ENCODE results near the gene SLC4A8.
"Not testable (repeated sequence)": the region's sequence is repeated elsewhere in the genome, so short reads cannot be mapped to it uniquely, and the experiment has no call there.

SLC4A8 gene

DNA sequence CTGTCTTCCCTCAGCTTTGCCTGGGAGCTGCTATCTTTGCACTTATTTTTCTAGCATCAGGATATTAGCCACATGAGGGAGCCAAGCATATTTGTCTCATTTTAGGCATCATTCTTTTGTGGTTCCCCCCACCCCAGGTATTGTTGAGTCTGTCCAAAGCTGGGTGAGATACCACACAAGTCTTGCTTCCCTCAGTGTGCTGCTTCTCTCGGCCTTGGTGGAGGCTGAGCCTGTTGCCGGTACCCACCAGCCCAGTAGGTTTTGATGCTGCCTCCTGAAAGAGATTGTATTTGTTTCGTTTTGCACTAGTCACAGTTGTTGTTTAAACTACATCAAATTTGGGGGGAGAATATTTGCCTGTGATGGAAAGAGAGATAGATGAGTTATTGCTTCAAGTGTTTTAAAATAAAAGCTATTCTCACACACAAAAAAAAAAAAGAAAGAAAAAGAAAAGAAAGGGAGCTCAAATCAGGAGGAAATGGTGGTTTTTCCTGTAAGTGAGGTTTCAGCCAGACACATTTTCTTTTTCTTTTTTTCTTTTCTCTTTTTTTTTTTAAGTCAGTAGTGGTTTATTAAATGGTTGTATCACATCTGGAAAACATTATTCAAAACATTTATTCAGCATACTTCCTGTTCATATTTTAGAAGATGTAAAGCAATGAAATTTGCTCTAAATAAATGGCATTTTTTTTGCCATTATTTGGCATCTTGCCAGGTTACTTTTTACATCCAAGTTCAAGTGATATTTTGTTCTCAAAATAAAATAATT is 58.5 kb downstream of the SLC4A8 start:
- no peak for DNase-seq

DNA sequence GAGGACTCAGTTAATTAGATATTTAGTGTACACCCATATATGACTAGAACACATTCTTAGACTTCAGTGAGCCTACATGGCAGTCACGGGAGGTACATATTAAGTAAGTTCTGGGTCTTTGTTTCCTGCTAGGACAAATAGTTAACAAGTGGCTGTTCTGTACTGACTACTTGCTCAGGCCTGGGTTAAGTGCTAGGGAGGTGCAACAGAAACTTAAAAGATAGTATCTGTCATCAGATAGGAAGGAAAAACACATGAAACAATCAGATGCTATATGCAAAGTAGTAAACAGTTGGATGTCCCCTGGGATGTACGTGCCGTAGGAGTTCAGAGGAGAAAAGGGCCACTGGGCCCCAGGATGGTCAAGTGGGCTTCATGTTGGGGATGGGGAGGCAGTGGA is 59.5 kb downstream of the SLC4A8 start:
- DNase-seq: no peak

DNA sequence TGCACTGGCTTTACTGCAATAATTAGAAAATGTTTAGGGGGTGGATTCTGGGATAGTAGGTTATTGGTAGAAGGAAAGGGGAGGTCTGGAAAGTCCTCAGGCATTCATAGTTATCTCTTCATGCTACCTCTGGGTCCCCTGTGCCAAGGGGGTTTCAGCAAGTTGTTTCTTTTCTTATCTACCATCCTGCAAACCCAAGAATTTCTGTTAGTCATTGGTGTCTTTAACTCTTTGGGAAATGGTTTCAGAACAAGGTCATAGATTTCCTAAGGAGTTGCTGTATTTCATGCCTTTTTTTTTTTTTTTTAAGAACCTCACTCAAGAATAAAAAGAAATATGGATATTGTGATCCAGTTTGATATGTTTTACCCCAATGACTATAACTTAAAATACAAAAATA is 63.6 kb downstream of the SLC4A8 start:
- no peak for DNase-seq

DNA sequence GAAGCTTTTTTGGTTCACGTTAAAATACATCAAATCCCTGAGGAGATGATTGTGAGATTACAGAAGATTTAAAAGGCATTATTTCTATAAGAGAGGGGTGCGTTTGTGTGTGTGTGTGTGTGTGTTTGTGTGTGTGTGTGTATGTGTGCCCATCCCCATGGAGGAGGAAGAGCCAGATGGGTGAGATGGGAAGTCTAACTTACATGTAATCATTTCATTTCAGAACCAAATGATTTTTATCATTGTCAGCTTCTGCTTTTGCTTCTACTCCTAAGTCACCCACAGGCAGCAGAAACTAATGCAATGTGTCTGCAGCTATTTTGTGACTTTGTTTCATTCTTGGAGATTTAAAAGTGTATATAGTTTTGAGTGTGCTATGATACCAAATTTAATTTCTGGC is 68.7 kb downstream of the SLC4A8 start:
- no peak for DNase-seq

DNA sequence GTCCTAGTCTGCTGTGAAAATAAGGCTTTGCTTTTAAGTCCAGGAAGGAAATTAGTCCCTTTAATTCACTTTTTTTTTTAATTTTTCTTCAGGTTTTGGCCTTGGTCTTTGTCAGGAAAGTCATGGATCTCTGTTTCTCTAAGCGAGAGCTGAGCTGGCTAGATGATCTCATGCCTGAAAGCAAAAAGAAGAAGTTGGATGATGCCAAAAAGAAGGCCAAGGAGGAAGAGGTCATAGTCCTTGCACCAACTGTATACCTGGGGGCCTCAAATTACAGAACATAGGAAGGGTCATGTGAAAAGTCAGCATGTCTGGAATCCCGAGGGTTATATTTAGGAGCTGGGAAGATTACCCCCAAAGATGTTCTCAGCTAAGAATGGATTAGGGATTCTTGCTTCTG is 72.3 kb downstream of the SLC4A8 start:
- no peak for DNase-seq

DNA sequence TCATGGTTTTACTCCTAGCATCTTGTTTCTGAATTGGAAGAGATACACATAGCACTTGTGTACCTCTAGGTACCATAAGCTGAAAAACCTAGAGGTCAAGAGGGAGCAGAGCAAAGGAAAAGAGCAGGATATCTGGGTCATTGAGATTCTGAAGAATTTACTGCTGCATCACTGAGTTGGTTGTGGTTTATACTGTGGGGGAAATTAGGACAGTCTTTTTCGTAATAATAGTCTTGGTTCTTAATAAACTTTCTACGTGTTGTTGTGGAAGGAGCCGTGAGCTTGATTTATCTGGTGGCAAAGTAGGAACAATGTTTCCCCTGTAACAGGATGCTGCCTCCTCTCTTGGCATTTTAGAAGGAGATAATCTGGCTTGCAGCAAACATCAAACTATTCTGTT is 80.2 kb downstream of the SLC4A8 start:
- no peak for DNase-seq

DNA sequence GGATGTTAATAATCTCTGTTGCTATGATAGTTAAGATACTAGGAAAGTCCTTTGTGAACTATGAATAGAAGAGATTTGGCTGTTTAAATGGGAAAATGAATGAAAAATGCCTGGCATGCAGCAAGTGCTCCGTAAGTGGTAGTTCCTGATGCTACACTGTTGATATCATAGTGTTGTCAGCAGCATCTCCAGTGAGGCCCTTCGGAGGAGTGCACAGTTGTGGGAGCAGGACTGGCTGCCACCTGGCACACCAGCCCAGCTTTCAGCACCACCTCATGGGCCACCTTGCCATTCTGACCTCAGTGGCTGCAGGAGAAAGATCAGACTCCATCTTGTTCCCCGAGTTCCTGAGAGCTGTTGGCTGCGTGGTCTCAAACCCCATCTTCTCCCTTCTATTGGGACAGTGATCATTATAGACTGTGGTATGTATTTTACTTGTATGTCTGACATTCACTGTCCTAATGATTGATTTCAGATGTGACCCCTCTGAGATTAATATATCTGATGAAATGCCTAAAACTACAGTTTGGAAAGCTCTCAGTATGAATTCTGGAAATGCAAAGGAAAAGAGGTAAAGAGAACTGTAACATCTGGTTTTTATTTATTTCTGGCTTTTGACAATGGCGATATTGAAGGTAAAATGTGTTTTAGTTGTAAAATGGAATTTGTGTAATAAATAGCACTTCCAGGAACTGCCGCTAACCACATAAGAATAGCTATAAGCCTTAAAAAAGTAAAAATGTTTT is 80.9 kb downstream of the SLC4A8 start:
- DNase-seq: no peak

DNA sequence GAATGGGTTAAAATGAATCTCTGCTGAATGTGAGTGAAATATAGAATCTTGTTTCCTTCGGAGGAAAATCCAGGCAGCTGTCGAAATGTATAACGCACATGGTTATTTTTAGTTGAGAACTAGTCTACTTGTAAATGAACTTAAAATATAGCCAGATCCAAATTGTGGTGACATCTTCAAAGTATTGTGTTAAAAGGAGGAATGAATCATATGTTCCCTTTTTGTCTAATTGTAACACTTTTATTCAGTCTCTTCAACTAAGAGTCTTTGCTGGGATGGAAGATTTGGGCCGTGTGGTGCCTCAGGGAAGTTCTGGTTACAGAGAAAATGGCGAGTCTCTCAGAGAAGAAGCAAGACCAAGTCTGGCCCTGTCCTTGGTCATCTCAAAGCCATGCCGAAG is 82.5 kb downstream of the SLC4A8 start:
- DNase-seq: no peak

DNA sequence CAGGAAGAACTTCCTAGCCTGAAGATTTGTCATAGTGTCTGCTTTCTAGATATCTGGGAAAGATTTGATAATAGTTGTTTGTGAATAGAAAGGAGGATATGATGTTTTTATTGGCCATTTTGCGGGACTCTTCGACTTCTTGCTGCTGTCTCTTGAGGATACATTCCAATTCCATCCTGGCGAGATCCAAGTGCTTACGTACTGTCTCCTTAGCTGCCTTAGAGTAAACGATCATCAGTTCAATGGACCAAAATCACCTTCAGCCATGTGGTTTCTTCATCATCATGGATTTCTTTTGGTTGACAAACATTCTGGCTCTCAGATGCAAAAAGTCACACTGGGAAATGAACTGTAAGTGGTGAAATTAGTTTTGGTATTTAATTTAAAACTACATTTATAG is 83.7 kb downstream of the SLC4A8 start:
- no peak for DNase-seq

DNA sequence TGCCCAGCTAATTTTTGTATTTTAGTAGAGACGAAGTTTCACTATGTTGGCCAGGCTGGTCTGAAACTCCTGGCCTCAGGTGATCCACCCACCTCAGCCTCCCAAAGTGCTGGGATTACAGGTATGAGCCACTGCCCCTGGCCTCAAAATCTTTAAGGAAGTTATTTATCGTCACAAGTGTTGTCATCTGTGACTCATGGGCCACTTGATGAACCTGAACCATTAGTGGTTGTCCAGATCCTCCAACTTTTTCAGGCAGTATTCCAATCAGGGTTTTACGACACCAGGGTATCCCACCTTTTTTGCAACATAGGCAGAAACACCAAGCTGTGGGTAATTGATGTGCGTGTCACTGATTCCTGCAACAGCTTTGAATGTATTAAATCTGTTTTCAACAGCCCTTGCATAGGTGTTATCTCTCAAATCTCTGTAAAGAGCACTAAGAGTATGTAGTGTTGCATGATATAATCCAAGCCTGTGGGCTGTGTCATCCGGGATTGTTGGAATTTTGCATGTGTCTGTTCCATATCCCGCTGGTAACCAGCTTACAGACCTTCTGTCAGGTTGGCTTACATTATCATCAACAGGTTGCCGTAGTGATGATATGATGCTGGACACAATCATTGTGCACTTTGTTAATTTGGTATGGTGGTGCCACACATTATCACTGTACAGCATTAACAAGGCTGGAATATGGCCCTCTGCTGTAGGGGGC is 87.1 kb downstream of the SLC4A8 start:
- no peak for DNase-seq

DNA sequence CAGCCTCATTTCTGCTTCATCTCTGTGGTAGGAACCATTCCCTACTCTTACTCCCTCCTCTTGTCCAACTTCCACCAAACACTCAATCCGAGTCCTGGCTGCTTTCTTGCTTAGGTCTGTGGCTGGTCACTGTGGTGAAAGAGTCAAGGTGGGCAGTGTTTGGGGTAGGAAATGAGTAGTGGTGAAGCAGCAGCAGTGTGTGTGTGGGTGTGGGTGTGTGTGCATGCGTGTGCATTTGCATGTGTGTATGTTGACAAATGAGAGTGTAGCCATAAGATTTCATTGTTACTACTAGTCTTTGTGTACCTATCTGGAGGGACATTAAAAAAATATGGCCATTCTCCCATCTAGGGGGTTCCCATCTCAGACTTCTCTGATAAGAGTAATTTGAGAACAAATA is 87.8 kb downstream of the SLC4A8 start:
- DNase-seq: no peak

DNA sequence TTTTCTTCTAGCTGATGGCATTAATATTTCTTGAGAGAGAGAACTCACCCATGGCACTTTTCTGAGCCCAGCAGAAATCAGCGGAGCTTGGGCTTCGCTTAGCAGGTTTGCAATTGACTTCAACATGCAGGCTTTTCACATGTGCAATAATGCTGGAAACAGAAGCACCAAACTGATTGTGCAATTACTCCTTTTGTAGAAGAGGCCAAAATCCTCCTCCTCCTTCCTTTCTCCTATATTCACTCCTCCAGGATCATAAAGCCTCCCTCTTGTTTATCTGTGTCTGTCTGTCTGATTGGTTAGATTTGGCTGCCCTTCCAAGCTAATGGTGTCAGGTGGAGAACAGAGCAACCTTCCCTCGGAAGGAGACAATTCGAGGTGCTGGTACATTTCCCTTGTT is 90.4 kb downstream of the SLC4A8 start:
- not testable (repeated sequence) for DNase-seq

DNA sequence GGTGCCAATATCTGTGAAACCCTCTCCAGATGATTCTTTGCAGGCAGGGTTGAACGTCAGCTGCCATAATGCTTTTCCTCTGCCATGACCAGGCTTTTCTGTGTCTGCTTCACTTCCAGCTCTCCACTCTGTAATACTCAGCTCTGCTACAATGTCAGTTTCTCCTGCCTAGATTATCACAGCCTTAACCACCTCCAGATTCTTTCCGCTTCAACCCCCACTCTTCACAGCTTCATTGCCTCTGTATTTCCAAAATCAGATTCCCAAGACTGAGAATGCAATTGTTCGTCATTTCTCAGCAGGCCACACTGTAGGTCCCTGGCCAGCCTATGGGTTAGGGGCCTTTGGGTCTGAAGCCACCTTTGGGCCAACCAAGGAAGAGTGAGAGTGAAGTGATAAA is 92.7 kb downstream of the SLC4A8 start:
- DNase-seq: no peak

DNA sequence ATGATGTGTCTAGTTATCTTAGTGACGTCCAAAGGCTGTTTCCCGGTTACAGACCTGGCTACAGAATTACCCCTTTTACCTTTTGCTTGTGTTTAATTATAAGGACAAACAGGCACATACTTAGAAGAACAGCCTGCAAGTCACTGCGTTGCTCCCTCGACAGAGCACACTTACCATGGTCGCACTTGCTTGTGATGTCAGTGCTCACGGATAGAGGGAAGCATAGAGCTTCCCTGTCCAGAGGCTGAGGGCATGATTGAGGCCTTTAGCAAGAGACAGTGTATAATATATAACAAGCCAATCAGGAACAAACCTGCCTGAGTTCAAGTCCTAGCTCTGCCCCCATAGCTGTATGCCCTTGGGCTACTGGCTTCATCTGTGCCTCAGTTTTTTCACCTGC is 93.2 kb downstream of the SLC4A8 start:
- no peak for DNase-seq

DNA sequence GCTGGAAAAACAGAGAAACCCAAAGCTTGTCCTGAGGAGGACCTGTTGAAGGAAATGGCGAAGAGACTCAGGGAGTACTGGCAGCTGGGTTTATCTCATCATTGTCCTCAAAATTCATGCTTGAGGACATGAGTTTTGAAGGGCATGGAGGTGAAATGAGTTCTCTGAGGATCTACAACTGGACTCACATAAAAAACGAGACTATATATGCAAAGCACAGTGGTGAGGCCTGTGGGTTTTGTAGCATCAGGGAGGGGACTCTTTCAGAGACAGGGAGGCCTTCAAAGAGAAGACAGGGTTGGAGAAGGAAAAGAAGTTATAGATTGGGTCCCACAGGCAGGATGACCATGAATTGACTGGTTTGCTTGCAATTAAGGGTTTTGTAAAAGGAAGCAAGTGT is 95.1 kb downstream of the SLC4A8 start:
- no peak for DNase-seq

DNA sequence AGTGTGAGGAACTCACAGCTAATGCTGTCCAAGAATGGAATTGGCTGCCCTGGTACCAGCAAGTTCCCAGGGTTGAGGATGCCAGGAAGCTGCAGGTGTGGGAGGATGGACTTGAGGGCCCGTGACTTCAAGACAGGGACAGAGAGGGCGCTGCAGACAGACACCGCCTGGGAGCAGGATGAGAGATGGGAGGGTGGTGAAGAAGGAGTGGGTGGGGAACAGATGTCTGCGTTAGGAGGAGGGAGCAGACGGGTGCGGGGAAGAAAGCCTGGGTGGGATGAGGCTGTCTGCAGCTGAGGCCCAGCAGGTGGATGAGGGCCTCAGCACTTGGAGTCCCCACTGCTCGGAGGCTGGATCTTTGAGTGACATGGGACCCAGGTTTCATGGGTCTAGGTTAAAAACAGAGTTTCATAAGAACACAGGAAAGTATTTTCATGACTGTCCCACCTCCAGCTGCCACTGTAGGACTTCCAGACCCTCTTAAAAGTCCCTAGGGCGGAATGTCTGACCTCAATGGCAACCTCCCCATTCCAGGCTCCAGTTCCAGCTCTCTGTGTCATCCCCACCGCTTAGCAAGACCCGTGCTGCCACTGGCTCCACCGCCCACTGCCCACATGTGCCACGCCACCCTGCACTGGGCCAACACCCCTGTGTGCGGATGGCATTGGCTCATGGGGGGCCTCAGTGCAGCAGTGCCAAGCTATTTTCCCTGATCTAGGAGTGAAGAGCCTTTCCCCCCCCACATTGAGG is 96.1 kb downstream of the SLC4A8 start:
- no peak for DNase-seq

DNA sequence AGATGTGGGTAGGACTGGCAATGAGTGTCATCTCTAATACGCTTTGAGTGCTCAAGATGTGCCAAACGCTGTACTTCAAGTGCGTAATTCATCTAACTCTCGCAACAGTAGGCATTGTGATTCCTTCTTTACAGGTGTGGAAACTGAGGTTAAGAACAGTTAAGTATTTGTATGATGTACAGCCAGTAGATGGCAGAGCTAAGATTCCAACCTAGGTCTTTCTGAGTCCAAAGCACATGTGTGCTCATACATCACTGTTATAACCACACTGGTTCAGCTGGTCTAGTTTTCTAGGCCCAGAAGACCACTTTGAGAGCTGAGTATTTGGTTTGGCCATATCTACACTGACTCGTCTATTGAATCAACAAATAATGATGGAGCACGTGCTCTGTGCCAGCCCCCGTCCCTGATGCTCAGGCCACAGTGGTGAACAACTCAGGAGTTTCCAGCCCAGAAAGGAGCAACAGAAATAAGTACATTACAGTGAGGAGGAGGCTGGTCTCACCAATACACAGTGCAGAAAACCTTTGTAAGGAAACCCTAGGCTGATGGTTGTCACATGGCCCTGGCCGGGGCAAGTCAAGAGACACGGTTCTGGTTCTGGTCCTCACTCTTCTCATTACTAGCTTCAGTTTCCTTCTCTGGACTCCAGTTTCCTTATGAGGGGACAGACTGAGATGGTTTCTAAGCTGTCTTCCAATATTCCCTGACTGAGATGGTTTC is 97.1 kb downstream of the SLC4A8 start:
- no peak for DNase-seq

DNA sequence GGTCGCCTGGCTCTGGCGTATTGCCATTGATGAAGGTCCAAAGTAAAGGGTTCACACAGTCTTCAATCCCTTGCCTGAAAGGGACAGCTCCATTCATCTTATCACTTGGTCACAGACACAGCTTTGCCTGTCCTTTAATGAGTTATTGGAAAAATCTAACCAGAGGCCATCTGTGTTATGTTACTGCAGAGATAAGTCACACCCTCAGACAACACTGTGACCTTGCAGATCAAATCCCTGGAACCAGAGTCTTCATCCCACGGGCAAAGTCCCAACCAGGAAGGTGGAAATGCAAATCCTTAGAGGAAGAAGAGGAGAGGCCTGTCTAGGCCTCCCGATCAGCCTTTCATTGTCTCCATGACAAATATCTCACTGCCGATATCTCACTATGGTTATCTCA is 98.1 kb downstream of the SLC4A8 start:
- DNase-seq: no peak

DNA sequence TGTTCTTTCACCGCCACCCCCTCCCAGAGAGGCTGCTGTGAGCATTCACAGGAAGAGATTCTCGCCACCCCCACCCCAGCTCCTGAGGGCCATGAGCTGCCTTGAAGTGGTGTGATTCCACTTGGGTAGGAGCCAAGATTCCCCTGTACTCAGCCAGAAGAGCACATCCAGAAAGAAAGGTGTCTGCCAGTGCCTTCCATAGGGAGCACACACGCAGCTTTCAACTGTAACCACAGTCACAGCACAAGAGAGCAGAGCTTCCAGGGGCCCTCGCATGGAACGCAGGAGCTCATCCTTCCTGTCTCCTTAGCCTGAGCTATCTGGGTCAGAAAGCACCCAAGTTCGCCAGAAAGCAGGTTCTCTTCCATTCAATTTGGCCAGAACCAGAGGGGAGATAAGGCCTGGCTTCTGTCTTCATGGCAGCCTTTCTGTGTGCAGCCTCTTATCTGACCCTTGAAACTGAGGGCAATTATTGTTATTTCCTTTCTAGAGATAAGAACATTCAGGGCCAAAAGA is 99.8 kb downstream of the SLC4A8 start:
- DNase-seq: no peak

DNA sequence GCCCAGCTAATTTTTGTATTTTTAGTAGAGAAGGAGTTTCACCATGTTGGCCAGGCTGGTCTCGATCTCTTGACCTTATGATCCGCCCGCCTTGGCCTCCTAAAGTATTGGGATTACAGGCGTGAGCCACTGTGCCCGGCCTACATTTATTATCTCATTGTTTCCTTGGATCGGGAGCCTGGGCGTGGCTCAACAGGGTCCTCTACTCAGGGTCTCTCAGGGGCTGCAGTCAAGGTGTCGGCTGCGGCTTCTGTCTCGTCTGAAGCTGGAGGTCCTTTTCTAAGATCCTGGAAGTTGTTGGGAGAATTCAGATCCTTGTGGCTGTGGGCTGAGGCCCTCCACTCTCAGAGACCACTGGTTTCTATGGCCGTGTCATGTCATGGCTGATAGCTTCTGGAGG is 100.9 kb downstream of the SLC4A8 start:
- DNase-seq: no peak

DNA sequence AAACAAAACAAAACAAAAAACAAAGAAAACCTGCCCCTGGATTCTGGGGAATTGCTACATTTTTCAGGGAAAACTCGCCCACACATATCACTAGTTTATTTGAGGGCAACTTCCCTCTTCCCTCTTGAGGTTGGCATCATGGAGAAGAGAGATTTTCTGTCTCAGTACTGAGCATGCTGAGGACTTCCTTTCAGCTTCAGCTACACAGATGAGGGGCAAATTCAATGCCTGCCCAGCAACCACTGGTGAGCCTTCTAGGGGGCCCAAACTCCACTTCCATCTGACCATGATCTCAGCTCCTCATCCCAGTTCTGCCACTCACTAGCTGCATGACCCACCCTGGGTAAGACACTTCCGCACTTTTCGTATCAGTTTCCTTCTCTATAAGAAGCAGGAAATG is 103.3 kb downstream of the SLC4A8 start:
- DNase-seq: no peak
